Endothelial cell of umbilical vein (primary cell): ENCODE measurements around the gene PRM3. TPM values are rescaled to one million over a fixed set of nuclear protein-coding genes. Genes with fewer than 3 reads are reported as not detected.

Source experiments
- BruUV-seq: library from RNA; stranded (reverse); fragments of 400-500 nt; replicated peaks from 2 replicates; lab custom pipeline; 2021; lab: Mats Ljungman, UMichigan
- CTCF ChIA-PET: fragments of 300-600, 350-600 bp; sonication (Branson Sonifier 250); formaldehyde crosslinking; loops from one replicate; lab custom pipeline; 2021; ENCODE audit warnings: antibody characterized with exemption, inconsistent platforms; lab: Charles Lee
- POLR2A ChIA-PET: fragments of 300-600, 350-600 bp; sonication (Branson Sonifier 250); formaldehyde crosslinking; loops from one replicate; lab custom pipeline; 2021; ENCODE audit warnings: antibody characterized with exemption, inconsistent platforms; lab: Charles Lee
- DNase-seq: peaks from one replicate; pipeline ENCODE4 v3.0.0-alpha.2; 2011; ENCODE audit warnings: low read depth, low spot score
- FAIRE-seq: peaks from 2 replicates; lab custom pipeline; 2011; peaks lifted over from hg19 to GRCh38; lab: Jason Lieb, UNC
- H2AFZ ChIP-seq: 2 replicates; pipeline ENCODE4 v1.6.0; 2012; ENCODE audit warnings: low read depth, low read length, control low read depth, inconsistent platforms
- H3K27ac ChIP-seq: 2 replicates; pipeline ENCODE4 v1.5.1; 2011; ENCODE audit warnings: low read depth, mild to moderate bottlenecking, control low read depth, low read length, moderate library complexity; ENCODE audit not compliant: insufficient read depth
- H3K27me3 ChIP-seq, 2 experiments: 2 replicates each; pipeline versions ENCODE4 v1.6.0 to v1.6.1; 2011; ENCODE audit warnings: low read length in 2 of 2, mixed read lengths in 1 of 2; ENCODE audit not compliant: control insufficient read depth in 2 of 2, insufficient read depth in 2 of 2
- H3K36me3 ChIP-seq, 2 experiments: 2 replicates in 1 of 2; 3 replicates in 1 of 2; pipeline ENCODE4 v1.5.1; 2011; ENCODE audit warnings: low read length in 2 of 2, mild to moderate bottlenecking in 1 of 2, moderate library complexity in 1 of 2; ENCODE audit not compliant: control insufficient read depth in 2 of 2, insufficient read depth in 2 of 2; ENCODE audit errors: extremely low read depth in 1 of 2
- H3K4me1 ChIP-seq: 3 replicates; pipeline ENCODE4 v1.5.1; 2011; ENCODE audit warnings: mild to moderate bottlenecking, low read length; ENCODE audit not compliant: control insufficient read depth, insufficient read depth; ENCODE audit errors: extremely low read depth
- H3K4me2 ChIP-seq: 2 replicates; pipeline ENCODE4 v1.6.1; 2011; ENCODE audit warnings: low read length, control low read depth, mixed read lengths; ENCODE audit not compliant: insufficient read depth
- H3K4me3 ChIP-seq, 3 experiments: fragments of 200-600 bp in 1 of 3; sonication (generic), shearing (Covaris generic) in 1 of 3; replicated peaks in 1 of 3; 2 replicates each; pipeline ENCODE4 v1.5.1; 2011 to 2016; ENCODE audit warnings: control low read depth in 3 of 3, low read length in 3 of 3, mild to moderate bottlenecking in 2 of 3, inconsistent platforms in 1 of 3, low read depth in 1 of 3, moderate library complexity in 1 of 3; ENCODE audit not compliant: insufficient read depth in 1 of 3
- H3K79me2 ChIP-seq: 2 replicates; pipeline ENCODE4 v1.6.0; 2012; ENCODE audit warnings: low read length, inconsistent platforms; ENCODE audit not compliant: control insufficient read depth, insufficient read depth
- H3K9ac ChIP-seq: replicated peaks from 2 replicates; pipeline ENCODE3; 2011; ENCODE audit warnings: low read length, control low read depth; ENCODE audit not compliant: insufficient read depth; ENCODE audit errors: extremely low read depth
- H3K9me1 ChIP-seq: replicated peaks from 3 replicates; pipeline ENCODE4 v1.6.0; 2011; ENCODE audit warnings: mild to moderate bottlenecking, low read length; ENCODE audit not compliant: control insufficient read depth, insufficient read depth; ENCODE audit errors: extremely low read depth
- H3K9me3 ChIP-seq: replicated peaks from 2 replicates; pipeline ENCODE4 v1.5.1; 2012; ENCODE audit warnings: low read length, inconsistent platforms; ENCODE audit not compliant: control insufficient read depth, insufficient read depth
- H4K20me1 ChIP-seq: replicated peaks from 2 replicates; pipeline ENCODE3; 2011; ENCODE audit warnings: mild to moderate bottlenecking, low read length; ENCODE audit not compliant: control insufficient read depth, insufficient read depth; ENCODE audit errors: extremely low read depth
- EZH2 ChIP-seq: IDR thresholded peaks from 2 replicates; pipeline ENCODE4 v1.6.1; 2012; ENCODE audit warnings: borderline replicate concordance, low read depth, mild to moderate bottlenecking, moderate library complexity, low read length, inconsistent platforms; ENCODE audit not compliant: severe bottlenecking
- FOS ChIP-seq: IDR thresholded peaks from 2 replicates; pipeline ENCODE4 v1.6.1; 2011; ENCODE audit warnings: mild to moderate bottlenecking, low read length, moderate library complexity, borderline replicate concordance; ENCODE audit not compliant: insufficient read depth
- GATA2 ChIP-seq: IDR thresholded peaks from 2 replicates; pipeline ENCODE4 v1.7.0; 2011; ENCODE audit warnings: low read depth, mild to moderate bottlenecking, moderate library complexity, mixed read lengths, low read length; ENCODE audit not compliant: insufficient read length, insufficient read depth
- JUN ChIP-seq: IDR thresholded peaks from 2 replicates; pipeline ENCODE4 v1.6.1; 2011; ENCODE audit warnings: borderline replicate concordance, low read depth; ENCODE audit not compliant: insufficient read length, insufficient read depth
- MYC ChIP-seq: IDR thresholded peaks from one replicate; pipeline ENCODE4 v1.6.1; 2011; ENCODE audit warnings: mild to moderate bottlenecking, low read depth, low read length
- POLR2A ChIP-seq: IDR thresholded peaks from 2 replicates; pipeline ENCODE4 v1.6.1; 2012; ENCODE audit warnings: low read depth, mild to moderate bottlenecking, control low read depth, low read length
- POLR2AphosphoS5 ChIP-seq: IDR thresholded peaks from 2 replicates; pipeline ENCODE4 v1.6.1; 2012; ENCODE audit warnings: low read depth, mild to moderate bottlenecking, control low read depth, low read length, moderate library complexity; ENCODE audit not compliant: insufficient read depth
- dilution Hi-C: fragments of 300-500 bp; cut with MboI; formaldehyde crosslinking; loops from one replicate; pipeline ENCODE4 v1.15.0; 2019; ENCODE audit warnings: low sequenced_read_pairs; ENCODE audit not compliant: extremely low pct_ligation_motif_present
- intact Hi-C: fragments of 100-400 bp; cut with micrococcal nuclease; formaldehyde crosslinking; loops from one replicate; pipeline ENCODE4 v1.10.0; 2022
- polyA plus RNA-seq, 4 experiments: library from polyadenylated mRNA; depleted of rRNA in 3 of 4; stranded (reverse) in 3 of 4; unstranded in 1 of 4; fragments of >200 nt; gene quantifications; 2 replicates each; pipeline versions ENCODE4 v1.2.1 to v1.2.3, GENCODE V29; 2011 to 2012; ENCODE audit warnings: missing spikeins in 1 of 4
- total RNA-seq: library from RNA; stranded (reverse); gene quantifications from 2 replicates; pipeline ENCODE4 v1.2.3, GENCODE V29; 2021
- TF ChIP-seq, protein P1 (sequence below): IDR thresholded peaks from 2 replicates; pipeline ENCODE4 v1.6.1; 2011; ENCODE audit not compliant: insufficient read depth, insufficient read length
- TF ChIP-seq, protein P2 (sequence below), 2 donors: IDR thresholded peaks; 1 replicate in 1 of 2; 2 replicates in 1 of 2; pipeline ENCODE4 v1.5.1; 2011; ENCODE audit warnings: low read length in 2 of 2, mild to moderate bottlenecking in 2 of 2, moderate library complexity in 2 of 2, control low read depth in 1 of 2, inconsistent platforms in 1 of 2, low read depth in 1 of 2; ENCODE audit not compliant: insufficient read depth in 1 of 2; ENCODE audit errors: extremely low read depth in 1 of 2

PRM3 gene
- total and polyA plus RNA-seq, 2 donors (not counting 3 experiments of a cell fraction or from before 2014, with no cell fraction given): not detected

DNA sequence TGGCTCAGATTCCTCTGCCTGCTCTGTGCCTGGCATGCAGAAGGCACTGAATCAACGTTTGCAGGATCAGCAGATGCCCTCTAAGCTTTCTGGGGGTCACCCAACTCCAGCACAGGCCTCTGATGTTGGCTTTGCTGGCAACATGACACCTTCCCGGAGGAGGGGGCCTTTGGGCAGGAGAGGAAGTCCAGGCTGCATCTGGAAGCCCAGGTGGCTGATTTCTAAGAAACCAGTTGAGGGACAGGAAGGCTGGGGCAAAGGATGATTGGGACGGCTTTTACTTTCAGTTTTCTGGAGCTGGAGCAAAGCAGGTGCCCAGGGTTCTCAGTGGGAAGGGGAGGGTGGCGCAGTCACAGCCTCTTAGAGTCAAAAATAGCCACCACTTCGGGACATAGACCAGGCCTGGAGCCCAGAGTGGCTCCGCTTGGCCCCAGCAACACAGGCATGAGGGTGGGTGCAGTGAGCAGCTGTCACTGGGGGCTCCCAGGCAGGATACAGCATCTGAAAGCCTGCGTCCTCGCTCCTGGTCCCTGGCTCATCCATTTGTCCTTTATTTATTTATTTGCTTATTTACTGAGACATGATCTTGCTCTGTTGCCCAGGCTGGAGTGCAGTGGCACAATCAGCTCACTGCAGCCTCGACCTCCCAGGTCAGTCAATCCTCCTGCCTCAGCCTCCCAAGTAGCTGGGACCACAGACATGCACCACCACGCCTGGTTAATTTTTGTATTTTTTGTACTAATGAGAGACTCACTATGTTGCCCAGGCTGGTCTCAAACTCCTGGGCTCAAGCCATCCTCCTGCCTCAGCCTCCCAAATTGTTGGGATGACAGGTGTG is 32.6 kb downstream of the PRM3 start:
- H3K9me1 ChIP-seq: no peaks in the 10 kb centered on the region
- no peak for DNase-seq
- H3K27ac ChIP-seq: no peak overlapping the region
- no peak overlapping the region for H3K4me2 ChIP-seq
- H3K4me1 ChIP-seq: no peaks in the 10 kb centered on the region
- ChIA-PET CTCF (interaction anchor here (0.7 kb wide), 1 partner anchor 13 kb away, joined by 3 read pairs; no protein-coding TSS in a partner anchor), POLR2A (no interaction called here)
- H3K4me3 ChIP-seq: no peak overlapping the region
- H3K9me3 ChIP-seq: no peaks in the 10 kb centered on the region
- H3K27me3 ChIP-seq: peaks cover 4 to 6% of the 10 kb centered on the region in 2 experiments
- no peaks in the 10 kb centered on the region for H4K20me1 ChIP-seq
- H2AFZ ChIP-seq: no peak overlapping the region
- no peaks in the 10 kb centered on the region for H3K36me3 ChIP-seq
- dilution Hi-C loops: no loop called here
- no peak for FAIRE-seq
- no peak for TF ChIP-seq MYC
- TF ChIP-seq FOS: no peak
- no peak for TF ChIP-seq POLR2AphosphoS5
- TF ChIP-seq, protein P1, sequence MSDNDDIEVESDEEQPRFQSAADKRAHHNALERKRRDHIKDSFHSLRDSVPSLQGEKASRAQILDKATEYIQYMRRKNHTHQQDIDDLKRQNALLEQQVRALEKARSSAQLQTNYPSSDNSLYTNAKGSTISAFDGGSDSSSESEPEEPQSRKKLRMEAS: no peak
- TF ChIP-seq POLR2A: no peak
- TF ChIP-seq GATA2: no peak
- TF ChIP-seq EZH2: no peak
- TF ChIP-seq, protein P2, sequence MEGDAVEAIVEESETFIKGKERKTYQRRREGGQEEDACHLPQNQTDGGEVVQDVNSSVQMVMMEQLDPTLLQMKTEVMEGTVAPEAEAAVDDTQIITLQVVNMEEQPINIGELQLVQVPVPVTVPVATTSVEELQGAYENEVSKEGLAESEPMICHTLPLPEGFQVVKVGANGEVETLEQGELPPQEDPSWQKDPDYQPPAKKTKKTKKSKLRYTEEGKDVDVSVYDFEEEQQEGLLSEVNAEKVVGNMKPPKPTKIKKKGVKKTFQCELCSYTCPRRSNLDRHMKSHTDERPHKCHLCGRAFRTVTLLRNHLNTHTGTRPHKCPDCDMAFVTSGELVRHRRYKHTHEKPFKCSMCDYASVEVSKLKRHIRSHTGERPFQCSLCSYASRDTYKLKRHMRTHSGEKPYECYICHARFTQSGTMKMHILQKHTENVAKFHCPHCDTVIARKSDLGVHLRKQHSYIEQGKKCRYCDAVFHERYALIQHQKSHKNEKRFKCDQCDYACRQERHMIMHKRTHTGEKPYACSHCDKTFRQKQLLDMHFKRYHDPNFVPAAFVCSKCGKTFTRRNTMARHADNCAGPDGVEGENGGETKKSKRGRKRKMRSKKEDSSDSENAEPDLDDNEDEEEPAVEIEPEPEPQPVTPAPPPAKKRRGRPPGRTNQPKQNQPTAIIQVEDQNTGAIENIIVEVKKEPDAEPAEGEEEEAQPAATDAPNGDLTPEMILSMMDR (IDR thresholded peaks at IDR 0.05; ENCODE audit: extremely low read depth in 1 of 2, insufficient read depth in 1 of 2, low read depth in 1 of 2, low read length in 2 of 2): no peak
- TF ChIP-seq JUN: no peak
- BruUV-seq: no TSS peak
- no peak overlapping the region for H3K9ac ChIP-seq
- no peaks in the 10 kb centered on the region for H3K79me2 ChIP-seq
- intact Hi-C loops: no loop called here
